UCSD-AML1 (cell line): ENCODE measurements around the gene FRRS1L.
"Not testable (repeated sequence)": the region's sequence is repeated elsewhere in the genome, so short reads cannot be mapped to it uniquely, and the experiment has no call there.

Experiments
- DNase-seq: peaks from one replicate; lab custom pipeline; 2025; ENCODE audit not compliant: unreplicated experiment; lab: John Stamatoyannopoulos, UW

The FRRS1L gene

DNA sequence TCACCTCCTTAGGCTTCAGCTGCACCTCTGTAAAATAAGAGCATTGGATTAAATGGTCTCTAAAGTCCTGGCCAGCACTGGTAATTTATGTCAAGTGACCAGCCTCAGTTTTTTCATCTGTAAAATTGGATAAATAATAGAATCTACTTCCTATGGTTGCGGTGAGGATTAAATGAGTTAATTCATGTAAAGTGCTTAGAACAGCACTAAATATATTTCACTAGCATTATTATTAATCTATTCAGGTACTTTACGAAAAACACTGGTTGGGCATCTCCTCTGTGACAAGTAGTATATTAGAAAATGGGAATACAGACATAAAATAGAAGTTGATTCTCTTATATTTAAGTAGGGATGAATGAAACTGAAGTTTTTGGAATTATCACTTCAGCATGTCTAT, 33.5 kb downstream of the FRRS1L start:
- no peak for DNase-seq

DNA sequence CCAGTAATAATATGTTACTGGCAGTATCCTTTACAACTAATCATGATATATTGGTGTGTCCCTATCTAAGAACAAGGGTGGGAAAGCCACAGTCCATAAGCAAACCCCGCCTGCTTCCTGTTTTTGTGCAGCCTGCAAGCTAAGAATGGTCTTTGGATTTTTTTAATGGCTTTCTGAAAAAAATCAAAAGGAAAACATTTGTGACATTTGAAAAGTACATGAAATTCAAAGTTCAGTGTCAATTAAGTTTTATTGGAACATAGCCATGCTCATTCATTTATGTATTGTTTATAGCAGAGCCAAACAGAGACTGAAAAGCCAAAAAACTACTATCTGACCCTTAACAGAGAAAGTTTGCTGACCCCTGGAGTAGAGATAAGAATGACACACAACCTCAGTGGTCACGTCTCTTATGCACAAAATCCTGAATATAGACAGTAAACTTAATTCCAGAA, 34.5 kb downstream of the FRRS1L start:
- peak; percentile 15 for DNase-seq

DNA sequence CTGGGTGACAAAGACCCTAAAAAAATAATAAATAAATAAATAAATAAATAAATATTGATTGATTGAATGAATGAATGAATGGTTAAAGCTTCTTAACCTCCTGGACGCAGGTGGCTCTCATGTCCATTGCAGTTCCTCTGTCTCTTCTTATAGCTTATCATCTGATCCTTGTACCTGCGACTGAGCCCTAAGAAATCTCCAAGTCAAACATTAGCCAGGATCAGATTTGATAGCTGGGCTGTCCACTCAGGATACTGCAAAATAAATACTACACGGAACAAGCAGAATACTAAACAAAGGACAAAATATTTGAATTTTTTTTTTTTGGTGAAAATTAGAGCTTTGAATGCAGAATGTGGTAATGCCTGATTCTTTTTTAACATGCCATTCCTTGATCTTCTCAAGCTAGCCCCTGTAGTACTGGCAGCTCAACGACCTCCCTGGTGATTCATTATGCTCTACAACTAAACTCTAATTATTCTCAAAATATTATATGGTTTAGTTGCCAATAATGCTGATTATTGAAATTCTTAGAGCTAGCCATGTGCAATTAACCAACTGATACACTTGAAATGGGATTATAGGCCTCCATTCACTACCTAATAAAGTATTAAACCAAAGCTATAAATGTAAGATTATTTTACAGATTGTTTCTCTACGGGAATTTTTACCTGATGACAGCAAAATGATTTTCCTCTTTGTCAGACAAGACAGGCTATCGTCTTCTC, 37.4 kb downstream of the FRRS1L start:
- DNase-seq, result no peak

- not testable (repeated sequence) for DNase-seq
These were observed 40.4 kb downstream of the FRRS1L start for GRCh38 chr9:109126671-109127070.

- DNase-seq, result no peak
These were observed 42.9 kb downstream of the FRRS1L start for GRCh38 chr9:109124121-109124520.

GRCh38 chr9:109122726-109123621, 44.1 kb downstream of the FRRS1L start:
- DNase-seq, result no peak

DNA sequence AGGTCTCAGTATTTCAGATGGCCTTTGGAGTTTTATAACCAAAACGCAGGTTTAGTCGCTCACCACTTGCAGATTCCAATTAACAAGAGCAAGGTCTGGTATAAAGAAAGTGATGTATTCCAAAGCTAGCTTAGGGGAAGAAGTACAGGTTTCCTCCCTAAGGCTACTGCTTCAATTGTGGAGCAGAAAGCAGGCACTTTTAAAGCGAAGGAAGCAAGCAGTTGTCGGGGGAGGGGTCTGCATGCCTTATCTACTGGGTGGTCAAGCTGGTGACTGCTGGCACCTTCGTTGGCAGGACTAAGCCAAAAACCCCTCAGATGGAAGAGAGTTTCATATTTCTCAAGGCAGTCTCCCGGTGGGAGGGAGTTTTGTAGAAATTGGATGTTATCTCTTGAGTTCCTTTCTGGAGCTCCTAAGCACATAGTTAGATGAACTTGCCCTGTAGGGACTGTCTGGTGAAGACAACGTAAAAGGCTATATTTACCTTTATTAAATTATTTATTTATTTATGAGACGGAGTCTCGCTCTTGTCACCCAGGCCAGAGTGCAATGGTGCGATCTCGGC, 45.7 kb downstream of the FRRS1L start:
- no peak for DNase-seq

DNA sequence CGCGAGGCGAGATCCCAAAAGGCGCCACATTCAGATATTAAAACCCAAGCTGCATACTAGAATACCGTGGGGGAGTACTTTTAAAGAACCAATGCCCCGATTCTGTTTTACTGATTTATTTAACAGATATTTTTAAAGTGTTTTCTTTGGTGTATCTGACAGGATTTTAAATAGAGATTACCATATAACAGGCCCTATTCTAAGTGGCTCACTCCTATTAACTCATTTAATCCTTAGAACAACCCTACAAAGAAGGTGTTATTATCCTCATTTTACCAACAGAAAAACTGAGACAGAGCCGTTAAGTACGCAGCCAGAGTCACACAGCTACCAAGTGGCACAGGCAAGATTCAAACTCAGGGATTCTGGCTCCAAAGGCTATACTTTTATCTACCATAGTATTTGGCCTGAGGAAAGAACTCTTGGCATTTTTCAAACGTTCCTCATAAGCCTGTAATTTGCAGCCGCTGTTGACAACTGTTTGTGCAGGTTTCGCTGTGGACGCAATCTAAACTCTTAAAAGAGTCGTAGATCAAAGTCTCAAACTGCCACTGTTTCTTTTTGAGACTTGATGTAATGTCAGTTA, 46.8 kb downstream of the FRRS1L start:
- no peak for DNase-seq

- peak; percentile 95 for DNase-seq
These were observed 47.4 kb downstream of the FRRS1L start, which contains the start of gene TMEM245 for GRCh38 chr9:109119439-109120203. TSS of gene TMEM245 (minus strand) at chr9:109119947. CDS start at chr9:109119913, 34 bp downstream.

DNA sequence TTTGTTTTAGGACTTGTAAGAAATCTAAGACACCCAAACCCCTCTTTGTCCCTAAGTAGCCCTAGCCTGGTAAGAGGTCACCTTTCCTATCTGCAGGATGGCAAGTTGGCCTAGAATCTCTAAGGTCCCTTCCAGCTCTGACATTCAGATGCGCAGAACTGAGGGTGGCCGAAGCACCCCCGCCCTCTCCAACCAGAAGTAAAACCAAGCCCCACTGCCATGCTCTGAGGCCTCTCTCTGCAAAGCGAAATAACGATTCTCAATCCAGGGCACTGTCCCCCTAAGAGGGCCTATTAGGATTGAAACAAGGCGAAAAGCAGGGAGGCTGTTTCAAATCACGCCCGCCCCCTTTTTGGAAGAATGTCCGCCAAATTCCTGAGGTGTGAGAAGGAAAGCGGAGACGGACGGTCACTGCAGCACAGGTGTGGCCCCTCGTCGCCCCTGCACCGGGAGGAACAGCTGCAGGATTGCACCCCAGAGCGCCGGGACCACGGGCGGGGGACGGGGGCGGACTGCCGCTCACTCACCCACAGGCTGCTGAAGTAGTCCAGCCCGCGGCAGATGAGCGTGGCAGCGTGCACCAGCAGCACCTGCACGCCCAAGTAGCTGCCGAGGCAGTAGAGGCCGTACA, 48.1 kb downstream of the FRRS1L start:
- DNase-seq, result no peak

DNA sequence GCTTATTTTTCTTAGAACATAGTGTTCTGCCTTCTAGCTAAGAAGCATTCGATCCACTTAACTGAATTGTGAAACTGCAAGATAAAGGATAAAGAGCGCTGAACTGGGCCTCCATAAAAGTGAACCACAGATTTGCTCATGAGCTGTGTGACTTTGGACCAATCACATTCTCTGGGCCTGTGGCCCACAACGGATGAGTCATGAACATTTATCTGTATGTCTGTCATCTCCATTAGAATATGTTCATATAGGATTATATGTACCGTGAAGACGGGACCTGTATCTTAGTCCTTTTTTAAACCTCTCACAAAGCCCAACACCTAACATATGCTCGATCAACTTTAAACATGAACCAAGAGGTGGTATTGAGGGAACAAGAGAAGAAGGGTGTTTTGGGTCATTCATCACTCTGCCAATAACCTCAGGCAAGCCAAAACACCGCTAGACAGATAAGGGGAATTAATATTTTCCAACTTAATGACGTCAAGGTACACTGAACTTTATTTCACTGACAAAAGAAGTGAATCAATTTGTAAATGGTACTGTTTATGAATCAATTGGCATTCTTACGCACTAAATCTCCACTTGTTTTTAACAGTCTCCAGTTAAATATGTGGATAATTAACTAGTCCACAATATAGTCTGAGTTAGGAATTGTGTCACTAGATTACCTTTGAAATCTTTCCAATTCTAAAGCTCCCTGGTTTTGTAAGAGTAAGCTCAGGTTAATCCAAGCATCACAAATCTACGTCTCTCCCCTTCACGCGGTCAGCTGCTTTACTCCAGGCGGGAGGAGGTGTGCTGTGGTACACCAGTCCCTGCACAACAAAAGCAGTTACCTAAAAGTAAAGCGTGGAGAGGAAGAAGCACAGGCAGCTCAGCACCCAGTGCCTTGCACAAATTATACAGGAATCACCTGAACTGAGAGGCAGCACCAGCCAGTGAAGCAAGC, 48.9 kb downstream of the FRRS1L start:
- peak; percentile 30 for DNase-seq

DNA sequence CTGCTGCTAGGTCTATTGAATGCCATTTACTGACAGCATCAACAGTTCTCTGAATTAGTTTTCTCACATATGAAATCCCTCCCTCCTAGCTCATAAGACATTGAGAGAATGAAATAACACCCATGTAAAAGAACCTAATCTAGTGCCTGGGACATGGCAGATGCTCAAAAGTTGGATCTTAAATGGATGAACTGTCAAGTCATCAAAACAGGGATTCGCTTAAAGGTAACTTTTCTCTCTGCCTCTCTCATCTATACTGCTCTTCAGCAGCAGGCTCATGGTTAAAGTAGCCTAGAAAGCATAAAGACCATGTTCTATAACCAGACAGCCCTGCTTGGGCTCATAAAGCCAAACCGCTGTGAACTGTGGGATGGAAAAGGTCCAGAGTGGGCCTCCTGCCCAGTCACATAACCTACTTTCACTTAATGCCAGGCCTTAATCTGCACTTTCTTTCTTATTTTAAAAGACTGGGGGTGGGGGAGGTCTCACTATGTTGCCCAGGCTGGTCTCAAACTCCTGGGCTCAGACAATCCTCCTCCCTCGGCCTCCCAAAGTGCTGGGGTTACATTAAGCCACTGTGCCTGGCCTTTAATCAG, 51.0 kb downstream of the FRRS1L start:
- no peak for DNase-seq

GRCh38 chr9:109114670-109115069, 52.4 kb downstream of the FRRS1L start:
- no peak for DNase-seq

GRCh38 chr9:109113892-109114609, 53.0 kb downstream of the FRRS1L start:
- DNase-seq, result no peak

GRCh38 chr9:109113254-109113653, 53.8 kb downstream of the FRRS1L start:
- DNase-seq, result no peak

- DNase-seq, result no peak
These were observed 56.6 kb downstream of the FRRS1L start for GRCh38 chr9:109110329-109111021.

DNA sequence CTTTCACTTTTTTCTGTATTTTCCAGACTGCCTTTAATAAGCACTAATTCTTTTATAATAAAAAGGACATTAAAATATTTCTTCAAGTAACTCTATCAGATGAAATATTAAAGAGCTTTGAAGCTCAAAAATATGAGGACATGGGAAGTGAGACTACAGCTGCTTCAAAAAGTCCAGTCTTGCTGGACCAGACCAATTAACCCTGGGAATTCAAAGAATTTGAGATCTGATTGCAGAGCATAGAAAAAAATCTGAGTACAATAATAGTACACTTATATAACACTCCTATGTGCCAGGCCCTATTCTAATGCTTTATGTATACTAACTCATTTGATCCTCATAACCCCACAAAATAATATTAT, 57.1 kb downstream of the FRRS1L start:
- DNase-seq, result no peak
